G401 (cell line): Measurements from ENCODE around the gene LHFPL2. TPM values are rescaled to one million over a fixed set of nuclear protein-coding genes. Genes with fewer than 3 reads are reported as not detected.

ENCODE experiments used
- DNase-seq: peaks from one replicate; pipeline ENCODE4 v3.0.0-alpha.2; 2015; ENCODE audit warnings: low spot score
- in situ Hi-C: cut with HindIII; loops from 2 replicates; pipeline ENCODE4 v1.10.0; 2016; ENCODE audit warnings: low sequenced_read_pairs, mixed read lengths
- total RNA-seq: library from RNA; depleted of rRNA; stranded (reverse); fragments of >200 nt; shearing (Covaris generic); gene quantifications from 2 replicates; pipeline ENCODE4 v1.2.3, GENCODE V29; 2014

Gene LHFPL2
- total RNA-seq, 1 experiment from 2014 or later: 7.5 TPM

DNA sequence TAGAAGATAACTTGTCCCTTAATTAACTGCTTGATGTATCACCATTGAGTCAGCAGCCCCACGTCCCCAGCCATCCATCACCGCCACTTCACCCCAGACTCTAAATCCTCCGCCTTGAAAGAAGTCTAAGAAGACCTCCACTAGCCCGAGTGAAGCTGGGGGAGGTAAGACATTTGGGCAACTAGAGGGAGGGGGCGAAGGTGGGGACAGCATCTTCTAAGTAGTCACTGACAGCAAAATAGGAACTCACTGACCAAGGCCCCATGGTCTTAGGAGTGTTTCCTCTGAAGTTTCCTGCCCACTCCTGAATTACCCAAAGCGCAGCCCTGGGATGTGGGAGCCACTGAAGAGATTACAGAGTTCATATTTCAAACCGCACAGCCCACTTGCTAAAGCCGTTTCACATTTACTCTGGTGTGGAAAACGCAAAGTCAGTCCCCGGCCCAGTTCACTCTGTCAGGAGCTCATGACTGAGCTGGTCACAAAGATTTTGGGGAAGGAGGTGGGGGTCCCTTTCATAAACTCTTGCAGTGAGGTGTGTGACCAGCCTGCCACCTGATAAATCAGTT lies 107.4 kb downstream of the LHFPL2 start:
- DNase-seq: no peak
- in situ Hi-C loops: no loop called here

DNA sequence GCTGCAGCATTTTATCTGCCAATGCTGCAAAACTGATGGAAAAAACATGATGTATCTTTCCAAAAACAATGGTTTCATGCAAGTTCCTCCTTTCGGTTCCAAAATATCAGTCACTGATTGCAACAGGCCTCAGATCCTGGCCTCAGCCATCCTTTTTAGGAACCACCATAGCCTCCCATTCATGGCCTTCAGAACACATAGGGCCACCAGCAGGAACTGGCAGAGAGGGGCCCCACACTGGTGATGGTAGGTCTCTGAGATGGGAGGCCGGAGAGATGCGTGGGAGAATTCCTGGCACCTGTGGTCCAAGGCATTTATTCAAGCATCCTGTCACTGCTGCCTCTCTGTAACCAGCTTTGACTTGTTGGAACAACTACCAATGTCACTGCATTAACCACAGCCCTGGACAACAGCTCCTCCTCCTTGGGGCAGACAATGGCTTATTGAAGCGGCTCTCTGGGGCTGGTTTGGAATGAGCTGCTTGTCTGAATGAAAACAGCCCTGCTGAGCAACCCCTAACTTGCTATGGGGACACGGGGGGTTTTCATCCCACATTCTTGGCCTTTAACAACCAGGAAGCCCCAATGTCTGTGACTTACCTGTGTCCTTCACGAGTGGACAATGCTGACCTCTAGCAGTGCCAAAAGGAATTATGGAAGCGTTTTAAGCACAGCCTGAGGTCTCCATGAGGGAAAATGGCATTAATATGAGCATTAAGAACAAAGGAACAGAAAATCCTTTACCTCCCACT lies 108.1 kb downstream of the LHFPL2 start:
- peak; percentile 11 for DNase-seq

DNA sequence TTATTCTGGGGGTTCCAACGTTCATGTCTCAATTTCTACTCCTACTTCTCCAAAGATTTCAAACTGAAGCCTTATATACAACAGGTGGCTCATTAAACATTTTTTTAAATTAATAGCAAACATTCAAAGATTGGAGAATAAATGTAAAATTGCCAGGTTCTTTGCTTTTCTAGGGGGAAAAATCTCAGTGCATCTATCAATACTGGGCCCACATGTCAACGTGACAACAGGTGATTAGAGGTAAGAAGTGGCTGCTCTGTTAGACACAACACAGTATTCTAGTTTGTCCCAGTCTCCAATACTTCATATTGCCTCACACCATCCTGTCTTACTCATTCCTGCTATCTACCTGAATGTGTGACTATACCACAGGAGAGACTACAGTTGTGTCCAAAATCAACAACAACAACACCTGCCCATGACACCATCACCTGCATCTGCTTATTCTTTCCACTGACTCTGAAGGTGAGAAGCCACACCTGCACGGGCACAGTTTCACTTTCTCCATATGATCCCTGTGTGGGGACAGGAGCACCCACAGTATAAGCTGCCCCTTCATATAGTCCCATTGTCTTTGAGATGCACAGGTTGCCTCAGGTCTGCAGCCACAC lies 110.2 kb downstream of the LHFPL2 start:
- no peak for DNase-seq
- in situ Hi-C loops: no loop called here

More for the DNA sequence above, 108.1 kb downstream of the LHFPL2 start:
- in situ Hi-C loops: no loop called here

DNA sequence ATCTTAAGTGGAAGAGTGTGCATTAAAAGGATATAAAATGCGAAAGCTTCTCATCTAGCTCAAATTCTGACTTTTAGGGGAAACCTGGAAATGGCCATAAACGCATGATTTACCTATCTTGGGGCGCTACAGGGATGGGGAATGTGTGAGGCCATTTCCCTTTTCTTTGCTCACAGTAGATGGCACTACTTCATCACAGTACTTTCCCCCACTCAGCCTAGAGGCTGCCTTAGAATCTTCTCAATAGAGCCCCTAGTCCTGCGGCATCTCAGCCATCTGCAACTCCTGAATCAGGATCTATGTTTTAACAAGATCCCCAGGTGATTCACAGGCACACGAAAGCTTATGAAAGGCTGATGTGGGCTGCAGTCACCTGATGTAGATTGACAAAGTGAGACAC lies 110.8 kb downstream of the LHFPL2 start:
- peak; percentile 67 for DNase-seq
- in situ Hi-C loops: no loop called here

DNA sequence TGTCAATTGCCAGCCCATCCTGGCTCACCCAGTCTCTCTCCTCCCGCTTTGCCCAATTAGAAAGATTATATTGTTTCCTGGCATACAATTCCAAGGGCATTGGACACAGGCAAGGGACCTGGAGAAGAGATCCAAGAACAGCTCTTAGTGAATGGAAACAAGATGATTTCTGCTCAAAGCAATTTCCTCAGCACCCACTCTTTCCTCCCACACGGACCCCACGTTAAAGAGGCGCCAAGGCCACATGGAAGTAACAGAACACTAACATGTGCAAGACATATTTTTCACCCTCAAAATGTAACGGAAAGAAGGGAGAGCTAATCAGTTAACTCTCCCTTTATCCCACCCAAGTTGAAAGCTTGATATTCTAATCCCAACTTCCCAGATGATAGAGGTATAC lies 111.2 kb downstream of the LHFPL2 start:
- in situ Hi-C loops: no loop called here
- DNase-seq: no peak

DNA sequence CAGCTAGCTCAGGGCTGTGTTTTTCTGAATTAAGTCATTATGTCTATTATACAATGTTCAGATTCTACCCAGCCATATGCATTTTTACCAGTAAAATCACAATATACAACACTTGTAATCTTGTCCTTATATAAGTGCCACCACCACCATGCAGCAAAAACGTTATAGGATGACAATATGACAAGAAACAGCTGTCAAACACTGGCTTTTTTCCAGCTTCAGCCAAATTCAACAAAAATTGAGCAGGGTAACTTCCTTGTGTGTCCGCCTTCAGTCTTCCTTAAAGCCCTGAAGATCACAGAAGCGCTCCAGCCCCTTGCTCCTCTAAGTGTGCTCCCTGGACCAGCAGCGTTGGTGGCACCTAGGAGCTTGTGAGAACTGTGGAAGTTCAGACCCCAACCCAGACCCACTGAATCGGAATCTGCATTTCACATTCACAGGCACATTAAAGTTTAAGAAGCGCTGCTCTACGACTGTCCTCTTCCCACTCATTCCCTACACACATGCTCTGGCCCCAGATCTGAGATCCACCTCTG lies 111.8 kb downstream of the LHFPL2 start:
- DNase-seq: no peak
- in situ Hi-C loops: no loop called here

DNA sequence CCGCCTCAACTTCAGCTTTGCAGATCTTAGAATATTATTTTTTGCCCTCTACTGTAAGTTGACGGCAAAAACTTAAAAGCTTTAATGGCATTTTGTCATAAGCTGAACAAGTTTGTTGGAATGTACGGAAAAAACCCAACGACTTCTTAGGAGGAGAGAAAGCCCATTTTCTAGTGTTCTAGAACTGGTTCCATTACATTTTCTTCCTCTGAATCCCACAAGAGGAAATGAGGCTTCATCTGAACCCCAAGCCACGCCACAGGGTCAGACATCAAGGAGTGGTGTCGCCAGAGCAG lies 113.7 kb downstream of the LHFPL2 start:
- in situ Hi-C loops: no loop called here
- DNase-seq: no peak

DNA sequence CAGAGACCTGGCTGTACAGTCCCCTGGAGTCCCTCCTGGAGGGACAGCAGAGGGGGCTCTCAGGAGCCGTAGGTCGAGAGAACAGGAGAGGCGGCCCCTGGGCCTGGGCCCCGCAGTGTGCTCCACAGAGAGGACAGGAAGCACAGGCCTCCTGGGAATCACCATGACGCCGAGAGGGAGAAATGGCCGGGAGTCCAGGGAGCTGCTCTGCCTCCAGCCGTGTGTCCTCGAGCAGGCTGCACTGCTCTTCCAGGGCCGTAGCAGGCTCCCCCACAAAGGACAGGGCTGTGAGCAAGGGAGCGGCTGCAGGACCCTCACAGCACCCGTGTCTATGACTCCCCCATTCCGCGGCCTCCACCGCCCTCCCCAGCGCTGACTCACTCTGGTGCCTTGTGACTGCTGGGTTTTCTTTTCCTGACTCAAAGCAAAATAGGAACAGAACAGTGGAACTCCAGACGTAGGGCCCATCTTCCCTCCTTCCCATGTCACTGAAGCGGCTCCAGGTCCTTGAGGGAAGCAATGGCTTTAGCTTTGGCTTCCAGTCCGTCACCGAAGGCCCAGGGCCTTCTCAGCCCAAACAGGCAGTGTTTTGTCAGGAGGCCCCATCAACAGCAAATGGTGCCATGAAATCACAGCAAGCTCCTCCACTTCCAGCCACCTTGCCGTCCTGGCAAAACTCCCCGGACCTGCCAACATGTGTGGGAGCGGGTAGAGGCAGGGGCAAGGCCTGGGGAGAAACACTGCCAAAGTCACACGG lies 114.2 kb downstream of the LHFPL2 start:
- no peak for DNase-seq
- in situ Hi-C loops: no loop called here

DNA sequence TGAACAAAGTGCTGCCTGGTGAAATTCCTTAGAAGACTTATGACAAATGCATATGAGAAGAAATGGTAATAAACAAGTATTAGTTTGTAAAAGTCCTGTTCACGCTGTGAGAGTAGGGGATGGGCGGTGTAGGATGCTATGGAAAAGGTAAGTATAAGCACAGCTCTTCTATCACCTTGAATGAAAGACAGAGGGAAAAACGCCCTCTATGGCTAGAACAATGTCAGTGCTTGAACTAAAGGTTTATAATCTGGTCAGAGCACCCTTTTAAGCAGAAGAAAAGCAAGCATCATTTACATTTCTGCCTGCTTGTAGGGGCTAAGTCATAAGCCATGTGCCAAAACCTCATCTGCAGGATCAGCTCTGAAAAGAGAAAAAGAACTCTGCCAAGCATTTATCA lies 115.2 kb downstream of the LHFPL2 start:
- in situ Hi-C loops: no loop called here

DNA sequence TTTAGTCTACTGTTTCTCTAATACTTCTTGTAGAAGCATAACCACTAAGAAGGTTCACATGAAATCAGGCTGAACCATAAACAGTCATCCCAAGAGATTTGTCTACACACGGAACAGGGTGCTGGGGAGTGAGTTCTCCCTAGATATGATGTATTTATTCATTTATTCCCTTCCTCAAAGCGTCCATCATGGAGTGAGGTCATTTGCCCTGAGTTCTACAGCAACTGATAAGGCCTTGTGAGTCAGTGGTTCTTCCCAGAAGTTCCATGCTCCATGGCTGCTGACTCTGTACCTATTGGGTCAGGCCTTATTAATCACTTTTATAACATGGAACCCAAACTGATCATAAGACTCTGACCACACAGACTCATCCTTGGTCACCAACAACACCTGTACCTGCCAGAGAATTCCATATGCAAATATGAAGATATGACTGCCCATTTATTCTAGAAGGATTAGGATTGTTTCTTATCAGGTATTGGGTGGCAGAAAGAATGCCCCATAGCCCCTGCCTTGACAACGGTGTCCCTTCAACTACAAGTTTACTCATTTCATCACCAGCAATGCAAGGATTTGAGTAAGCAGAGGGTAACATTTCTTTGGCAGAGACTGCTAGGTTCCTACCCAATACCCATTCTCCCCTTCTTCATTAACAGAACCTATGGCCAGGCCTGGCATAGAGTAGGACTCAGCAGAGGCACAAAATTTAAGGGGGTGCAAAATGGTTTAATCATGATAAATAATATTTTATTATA lies 118.1 kb downstream of the LHFPL2 start:
- DNase-seq: no peak
- in situ Hi-C loops: no loop called here

More for the DNA sequence above, 115.2 kb downstream of the LHFPL2 start:
- peak; percentile 25 for DNase-seq

DNA sequence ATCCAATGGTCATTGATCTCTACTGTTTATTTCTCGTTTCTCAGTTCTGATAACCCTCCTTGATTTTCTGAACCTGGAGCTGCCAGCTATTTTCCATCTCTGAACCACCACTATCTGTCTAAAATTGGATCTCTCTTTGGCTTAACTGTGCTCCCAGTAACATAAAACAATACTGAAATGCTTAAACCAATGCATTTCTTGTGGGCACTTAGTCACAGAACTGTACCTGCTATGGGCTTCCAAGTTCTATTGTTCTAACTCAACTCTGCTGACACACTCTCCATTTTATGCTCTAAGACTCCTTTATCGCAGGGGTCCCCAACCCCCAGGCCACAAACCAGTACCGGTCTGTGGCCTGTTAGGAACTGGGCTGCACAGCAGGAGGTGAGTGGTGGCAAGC lies 120.6 kb downstream of the LHFPL2 start:
- no peak for DNase-seq
- in situ Hi-C loops: no loop called here

DNA sequence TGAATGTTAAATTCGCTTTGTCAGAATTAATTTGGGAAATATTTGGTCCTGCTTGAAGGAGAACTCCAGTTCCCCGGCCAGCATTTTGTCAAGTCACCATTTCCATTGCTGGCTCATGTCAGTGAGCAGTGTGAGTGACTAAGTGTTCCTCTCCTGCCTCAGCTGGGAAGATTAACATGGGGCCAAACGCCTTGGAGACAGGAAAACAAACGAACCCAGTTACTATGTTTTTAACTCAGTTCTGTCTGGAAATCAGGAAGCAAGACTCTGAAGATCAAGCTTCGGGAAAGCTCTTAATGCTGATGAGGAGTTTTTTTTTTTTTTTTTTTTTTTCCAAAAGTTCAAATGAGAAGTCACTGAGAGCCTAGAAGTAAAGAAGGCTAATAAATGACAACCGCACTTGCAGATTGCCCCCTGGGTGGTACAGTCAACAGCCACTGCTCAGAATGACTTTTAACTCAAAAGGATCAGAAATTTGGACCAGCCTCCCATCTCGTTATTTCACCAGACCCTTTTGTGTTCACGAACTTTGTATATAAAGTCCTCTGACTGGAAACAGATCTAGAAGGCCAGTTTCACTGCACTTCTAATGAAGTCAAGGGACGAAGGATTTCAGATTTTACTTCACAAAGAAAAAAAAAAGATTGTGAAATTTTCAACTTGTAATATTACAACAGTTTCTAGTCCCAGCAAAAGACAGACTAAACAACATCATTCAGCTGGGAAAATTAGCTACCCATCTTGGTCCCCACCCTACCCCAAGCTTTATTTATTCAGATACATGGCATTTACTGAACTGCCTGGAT lies 121.3 kb downstream of the LHFPL2 start:
- in situ Hi-C loops: no loop called here
- no peak for DNase-seq

DNA sequence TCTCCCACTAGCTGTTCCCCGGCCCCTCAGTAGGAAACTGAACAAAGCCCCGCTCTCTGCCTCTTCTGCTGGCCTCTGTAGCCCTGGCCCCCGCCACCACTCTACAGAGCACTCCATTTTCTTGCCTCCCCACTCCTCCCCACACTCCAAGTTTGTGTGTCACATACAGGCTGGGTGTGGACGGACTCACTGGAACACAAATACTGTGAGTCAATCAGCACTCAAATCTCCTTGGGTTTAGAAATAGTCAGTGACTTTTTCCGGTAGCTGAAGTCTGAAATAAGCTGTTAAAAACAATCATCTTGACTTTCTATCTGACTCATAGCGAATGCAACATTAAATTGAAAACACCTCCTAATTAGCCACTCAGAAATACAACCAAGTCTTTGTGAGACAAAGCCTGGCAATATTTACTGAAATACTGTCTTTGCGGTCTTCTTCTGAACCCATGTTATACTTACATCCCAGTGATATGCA lies 122.5 kb downstream of the LHFPL2 start:
- DNase-seq: no peak

DNA sequence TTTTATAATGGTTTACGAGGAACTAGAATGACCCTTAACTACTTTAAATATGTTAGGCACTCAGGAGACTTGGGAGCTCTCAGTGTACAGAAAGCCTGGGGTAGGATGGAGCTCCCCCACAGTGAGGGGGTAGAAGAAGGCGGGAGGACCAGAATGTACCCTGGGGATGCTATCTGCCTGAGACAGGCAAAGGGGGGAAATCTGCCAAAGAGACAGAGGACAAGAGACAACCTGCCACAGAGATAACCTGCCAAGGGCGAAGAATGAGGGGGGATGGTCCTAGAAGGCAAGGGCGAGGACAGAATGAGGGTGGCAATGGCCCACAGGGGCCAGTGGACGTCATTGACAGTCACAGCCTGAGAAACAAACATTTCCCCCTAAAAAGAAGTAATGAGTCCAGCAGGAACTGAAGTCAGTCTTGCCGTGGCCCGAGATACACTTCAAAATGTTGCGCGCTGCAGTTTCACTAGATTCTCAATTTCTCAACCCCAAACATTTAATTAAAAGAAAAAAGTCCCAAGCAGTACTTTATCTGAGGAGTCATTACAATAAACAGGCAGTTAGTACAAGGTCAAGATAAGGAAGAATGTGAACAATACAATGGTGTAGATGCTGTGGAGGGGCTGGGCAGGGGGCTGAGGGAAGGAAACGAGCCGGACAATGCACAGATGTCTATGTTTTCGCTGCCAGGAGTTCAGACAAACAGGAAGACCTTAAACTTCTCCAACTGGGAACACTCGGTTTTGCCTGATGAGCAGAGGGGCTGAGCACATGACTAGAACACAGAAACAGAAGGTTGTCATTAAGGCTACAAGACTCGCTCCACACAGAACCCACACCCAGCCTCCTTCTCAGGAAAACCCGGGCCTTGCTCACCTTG lies 125.0 kb downstream of the LHFPL2 start:
- in situ Hi-C loops: no loop called here

More for the DNA sequence above, 122.5 kb downstream of the LHFPL2 start:
- in situ Hi-C loops: no loop called here

DNA sequence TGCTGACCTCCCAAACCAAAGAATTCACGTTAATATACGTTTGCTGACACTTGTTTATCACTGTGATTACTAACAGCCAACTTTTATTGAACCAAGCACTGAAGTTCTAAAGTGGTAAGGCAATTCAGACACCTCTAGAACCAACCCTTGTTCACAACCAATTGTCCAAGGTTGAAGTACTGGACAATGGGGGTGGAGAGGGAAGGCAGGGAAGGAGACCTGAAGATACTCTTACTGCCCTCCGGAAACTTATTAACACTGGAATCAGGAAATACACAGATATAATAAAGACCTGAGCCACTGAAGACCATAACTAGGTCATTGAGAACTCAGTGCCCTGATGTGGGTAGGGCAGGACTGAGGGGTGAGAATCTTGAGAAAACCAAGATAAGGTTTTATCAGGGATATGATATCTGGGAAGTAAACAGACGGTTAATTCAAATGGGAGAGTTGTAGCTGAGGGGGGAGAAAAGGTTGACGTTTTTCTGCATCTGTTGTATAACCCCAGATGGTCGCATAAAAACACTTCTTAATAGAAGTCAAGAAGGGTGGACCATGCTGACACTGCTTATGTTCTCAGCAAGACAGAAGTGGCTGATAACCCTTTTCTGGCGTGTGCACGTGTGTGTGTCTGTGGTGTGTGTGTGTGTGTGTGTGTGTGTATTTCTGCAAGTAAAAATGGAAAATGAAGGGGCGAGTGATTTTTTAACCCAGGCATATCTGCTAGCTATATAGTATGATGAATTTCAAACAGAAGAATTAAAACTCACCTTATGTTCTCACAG lies 125.9 kb downstream of the LHFPL2 start:
- in situ Hi-C loops: no loop called here
- no peak for DNase-seq

More for the DNA sequence above, 125.0 kb downstream of the LHFPL2 start:
- DNase-seq: no peak

DNA sequence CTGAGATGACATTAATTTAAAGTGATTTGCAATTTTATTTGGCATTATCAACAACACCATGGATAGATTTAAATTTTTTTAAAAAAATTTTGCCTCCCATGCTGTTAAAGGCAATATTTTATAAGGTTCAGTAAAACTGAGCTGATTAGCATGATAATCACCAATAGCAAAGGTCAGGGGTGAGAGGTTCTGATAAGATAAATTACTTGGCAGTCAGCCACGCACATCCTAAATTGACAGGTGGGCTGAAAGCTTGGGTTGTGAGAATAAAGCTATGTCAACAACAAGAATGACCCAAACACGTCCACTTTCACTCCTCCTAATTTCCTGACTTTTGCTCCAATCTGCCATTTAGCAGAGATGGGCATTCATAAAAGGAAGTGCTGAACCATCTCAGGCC lies 127.1 kb downstream of the LHFPL2 start:
- DNase-seq: no peak
- in situ Hi-C loops: no loop called here
